GM19395 (cell line): ENCODE measurements around the gene NUTM2G.
"Not testable (repeated sequence)": the region's sequence is repeated elsewhere in the genome, so short reads cannot be mapped to it uniquely, and the experiment has no call there.

Experiments used
- ATAC-seq: cut with Tn5 transposase; IDR thresholded peaks from one replicate; pipeline ENCODE4 v1.9.1; 2021; ENCODE audit warnings: mild to moderate bottlenecking, moderate library complexity; ENCODE audit not compliant: unreplicated experiment

The NUTM2G gene

DNA sequence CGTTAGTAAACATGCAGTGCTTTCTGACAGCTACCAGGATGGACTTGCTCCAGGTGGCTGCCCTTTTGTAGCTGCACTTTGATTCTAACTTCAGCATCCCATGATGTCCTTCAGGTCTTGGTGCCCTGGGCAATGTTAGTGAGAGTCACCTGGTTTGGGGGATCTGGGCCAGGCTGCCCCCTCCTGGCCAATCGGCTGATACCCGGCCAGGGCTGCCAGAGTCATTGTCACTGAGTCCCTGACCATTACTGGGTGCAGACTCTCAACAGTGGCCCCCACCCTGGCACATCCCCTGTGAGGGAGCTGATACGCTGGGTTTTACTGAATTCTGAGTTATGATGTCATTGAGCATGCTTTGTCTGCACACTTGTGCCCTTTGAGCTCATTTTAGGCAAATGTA is 13.5 kb downstream of the NUTM2G start:
- not testable (repeated sequence) for ATAC-seq

DNA sequence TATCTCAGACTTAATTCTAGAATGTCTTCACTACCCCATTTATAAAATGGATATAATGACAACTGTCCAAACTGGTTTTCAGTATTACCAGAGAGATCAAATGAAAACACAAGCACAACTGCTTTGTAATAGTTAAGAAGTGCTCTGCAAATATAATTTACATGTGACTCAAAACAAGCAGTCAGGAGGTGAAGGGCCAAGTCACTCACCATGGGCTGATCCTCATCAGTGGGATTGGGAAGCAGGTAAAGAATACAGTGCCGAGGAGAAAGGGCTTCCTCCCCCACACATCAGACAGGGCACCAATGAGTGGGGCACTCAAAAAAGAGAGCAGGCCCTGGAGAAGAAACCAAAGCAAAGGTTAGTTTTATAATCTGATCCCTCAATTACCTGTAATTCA is 20.7 kb downstream of the NUTM2G start:
- ATAC-seq, result not testable (repeated sequence)

DNA sequence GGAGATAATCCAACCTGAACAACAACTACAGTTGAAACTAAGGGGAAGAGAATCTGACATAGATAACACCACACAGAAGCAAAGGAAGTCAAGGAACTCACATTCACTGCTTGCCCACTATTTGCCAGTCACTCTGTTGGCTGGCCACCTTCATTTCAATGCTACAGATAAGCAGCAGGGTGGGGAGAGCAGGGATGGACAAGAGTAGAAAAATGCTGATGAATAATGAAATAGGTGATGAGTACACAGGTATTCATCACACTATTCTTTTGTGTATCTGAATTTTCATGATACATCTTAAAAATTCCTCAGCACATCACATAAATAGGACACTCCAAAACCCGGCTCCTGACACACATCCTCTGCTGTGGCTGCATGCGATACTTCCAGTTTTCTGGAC is 21.9 kb downstream of the NUTM2G start:
- ATAC-seq, result not testable (repeated sequence)

DNA sequence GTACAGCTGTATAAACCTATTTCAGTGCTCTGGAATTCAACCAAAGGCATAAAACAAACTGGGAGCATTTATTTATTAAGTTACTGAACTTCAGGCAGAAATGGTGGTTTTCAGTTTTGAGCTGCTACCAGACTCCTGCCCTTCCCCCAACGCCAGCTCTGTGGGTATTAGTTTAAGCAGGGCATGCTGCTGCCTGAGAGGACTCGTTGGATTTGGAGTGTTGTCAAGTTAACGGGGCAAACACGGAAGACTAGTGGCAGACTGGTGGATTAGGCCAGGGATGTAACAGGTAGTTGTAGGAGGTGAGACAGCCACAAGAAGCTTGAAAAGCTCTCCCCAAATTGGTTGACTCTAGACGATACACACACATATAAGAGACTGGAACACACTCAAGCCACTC is 38.9 kb downstream of the NUTM2G start:
- not testable (repeated sequence) for ATAC-seq

DNA sequence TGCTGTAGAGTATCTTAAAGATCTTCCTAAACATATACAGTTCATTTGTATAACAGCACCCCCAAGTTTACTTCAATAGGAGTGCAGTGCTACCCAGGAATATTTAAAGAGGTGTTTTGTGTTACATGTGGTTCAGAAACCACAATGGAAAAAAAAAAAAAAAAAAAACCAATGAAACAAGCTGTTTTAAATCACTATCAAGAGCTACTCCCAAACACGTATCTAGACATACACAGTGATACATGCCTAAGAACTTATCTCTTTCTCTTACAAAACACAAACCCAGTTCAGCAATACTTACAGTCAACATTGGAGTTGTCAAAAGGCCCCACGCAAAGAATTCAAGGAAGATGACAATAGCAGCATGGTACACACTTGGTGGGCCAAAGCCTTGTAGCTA is 43.9 kb downstream of the NUTM2G start:
- not testable (repeated sequence) for ATAC-seq

DNA sequence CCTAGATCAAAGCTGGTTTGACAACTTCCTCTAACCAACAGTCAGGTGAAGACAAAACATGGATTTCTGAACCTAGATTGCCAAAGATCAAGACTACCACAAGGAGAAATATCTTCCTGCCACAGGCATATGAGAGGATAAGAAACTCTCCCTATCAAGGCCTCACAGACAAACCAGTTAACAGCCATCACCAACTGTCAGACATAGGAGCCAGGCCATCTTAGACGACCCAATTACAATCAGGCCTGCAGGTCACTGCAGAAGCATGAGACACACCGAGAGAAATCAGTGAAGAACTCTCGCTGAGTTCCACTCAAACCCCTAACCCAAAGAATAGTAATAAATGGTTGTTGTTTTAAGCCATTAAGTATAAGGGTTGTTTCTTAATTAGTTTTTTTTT is 45.4 kb downstream of the NUTM2G start:
- not testable (repeated sequence) for ATAC-seq

DNA sequence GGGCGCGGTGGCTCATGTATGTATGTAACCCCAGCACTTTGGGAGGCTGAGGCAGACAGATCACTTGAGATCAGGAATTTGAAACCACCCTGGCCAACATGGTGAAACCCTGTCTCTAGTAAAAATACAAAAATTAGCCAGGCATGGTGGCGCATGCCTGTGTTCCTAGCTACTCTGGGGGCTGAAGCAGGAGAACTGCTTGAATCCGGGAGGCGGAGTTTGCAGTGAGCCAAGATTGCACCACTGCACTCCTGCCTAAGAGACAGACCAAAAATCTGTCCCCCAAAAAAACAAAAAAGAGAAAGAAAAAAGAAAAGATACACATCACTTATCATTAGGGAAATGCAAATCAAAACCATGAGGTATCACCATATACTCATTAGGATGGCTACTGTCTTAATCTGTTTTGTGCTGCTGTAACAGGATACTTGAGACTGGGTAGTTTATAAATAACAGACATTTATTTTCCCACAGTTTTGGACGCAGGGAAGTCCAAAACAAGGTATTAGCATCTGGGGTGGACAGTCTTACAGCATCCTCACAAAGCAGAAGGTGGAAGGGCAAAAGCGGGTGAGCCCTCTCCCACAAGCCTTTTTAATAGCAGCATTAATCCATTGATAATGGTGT is 55.0 kb downstream of the NUTM2G start:
- ATAC-seq, result not testable (repeated sequence)

DNA sequence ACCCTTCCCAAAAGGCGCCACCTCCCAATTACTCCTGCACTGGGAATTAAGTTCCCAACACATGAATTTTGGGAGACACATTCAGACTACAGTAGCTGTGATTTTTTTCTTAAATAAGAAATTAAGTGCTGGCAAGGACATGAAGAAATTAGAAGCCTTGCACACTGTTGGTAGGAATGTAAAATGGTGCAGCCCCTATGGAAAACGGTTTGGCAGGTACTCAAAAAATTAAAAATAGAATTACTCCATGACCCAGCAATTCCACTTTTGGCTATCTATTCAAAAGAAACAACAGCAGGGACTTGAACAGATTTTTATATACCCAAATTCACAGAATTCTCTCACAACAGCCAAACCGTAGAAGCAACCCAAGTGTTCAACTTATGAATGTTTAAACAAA is 55.5 kb downstream of the NUTM2G start:
- ATAC-seq, result not testable (repeated sequence)

DNA sequence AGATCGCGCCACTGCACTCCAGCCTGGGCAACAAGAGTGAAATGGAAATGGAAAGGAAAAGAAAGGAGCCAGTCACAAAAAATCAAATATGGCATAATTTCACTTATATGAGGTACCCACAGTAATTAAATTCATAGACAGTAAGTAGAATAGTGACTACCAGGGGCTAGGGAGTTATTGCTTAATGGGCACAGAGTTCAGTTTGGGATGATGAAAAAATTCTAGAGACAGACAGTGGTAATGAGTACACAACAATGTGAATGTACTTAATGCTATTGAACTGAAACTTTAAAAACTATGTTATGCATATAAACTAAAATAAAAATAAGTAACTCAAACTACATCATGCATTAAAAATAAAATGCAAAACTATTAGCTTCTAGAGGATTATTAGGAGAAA is 56.2 kb downstream of the NUTM2G start:
- ATAC-seq, result not testable (repeated sequence)
